ENCODE data around the gene NSG1. TPM values are rescaled to one million over a fixed set of nuclear protein-coding genes. Genes with fewer than 3 reads are reported as not detected.

The NSG1 gene
- total RNA-seq, 1 experiment from 2014 or later = not detected

DNA sequence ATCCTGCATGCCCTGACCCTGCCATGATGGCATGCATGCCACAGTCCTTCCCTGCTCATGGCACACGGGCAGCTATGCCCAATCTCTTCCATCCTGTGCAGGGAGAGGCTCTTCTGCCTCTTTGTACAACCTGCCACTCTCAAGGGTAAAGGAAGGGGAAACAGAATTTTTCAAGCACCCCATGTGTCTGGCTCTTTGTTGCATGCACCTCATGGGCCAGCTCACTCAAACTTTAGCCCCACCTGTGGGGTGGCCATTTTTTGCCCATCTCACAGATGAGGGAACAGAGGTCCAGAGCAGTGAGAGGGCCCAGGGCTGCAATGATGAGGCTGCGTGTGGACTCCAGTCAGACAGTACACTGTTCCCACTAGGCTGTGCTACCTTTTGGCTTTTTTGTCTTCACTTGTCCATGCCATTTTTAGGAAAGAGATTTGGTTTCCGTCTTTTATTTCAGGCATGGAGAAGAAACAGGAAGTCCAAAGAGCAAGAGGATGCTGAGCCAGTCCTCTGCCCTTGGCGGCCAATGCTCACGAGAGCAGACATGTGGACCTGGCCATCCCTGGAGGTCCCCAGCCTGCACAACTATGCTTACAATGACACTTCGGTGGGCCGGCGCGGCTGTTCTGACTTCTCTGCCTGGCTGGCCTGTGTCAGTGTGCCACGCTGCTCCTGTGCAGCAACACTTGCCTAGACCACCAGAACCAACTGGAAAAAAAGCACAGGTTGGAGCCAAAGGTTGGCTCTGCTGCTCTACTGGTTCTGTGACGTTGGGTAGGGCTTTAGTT, 45.6 kb downstream of the NSG1 start:
- CTCF ChIA-PET = no interaction called here
- no peaks in the 10 kb centered on the region for H3K9me3 ChIP-seq (ENCODE audit: control insufficient read depth, insufficient read depth, low read depth, low read length)
- POLR2A ChIA-PET = no interaction called here
- H3K27ac ChIP-seq (ENCODE audit: low read length) = no peak overlapping the region
- intact Hi-C loops (cut with micrococcal nuclease; ENCODE audit: unreplicated experiment) = no loop called here
- no peak overlapping the region for H3K4me3 ChIP-seq (ENCODE audit: low read depth in 2 of 2, low read length in 2 of 2)
- in situ Hi-C loops (cut with HindIII; ENCODE audit: low pct_unique_long_range_greater_than_20kb, low sequenced_read_pairs) = no loop called here
- H3K36me3 ChIP-seq (ENCODE audit: control insufficient read depth, insufficient read depth, low read length) = no peaks in the 10 kb centered on the region
- ATAC-seq = no peak
- H3K27me3 ChIP-seq (ENCODE audit: control insufficient read depth, insufficient read depth, low read length) = no peaks in the 10 kb centered on the region
- no peaks in the 10 kb centered on the region for H3K4me1 ChIP-seq (ENCODE audit: control insufficient read depth, insufficient read depth, low read length)
- no TSS peak for BruUV-seq (replicated peaks)
- TF ChIP-seq POLR2AphosphoS5 (IDR thresholded peaks at IDR 0.05; ENCODE audit: low read depth, low read length) (no peak), SIN3A (IDR thresholded peaks at IDR 0.05; ENCODE audit: borderline replicate concordance, insufficient read depth, low read depth, low read length) (no peak), TCF7L2 (IDR thresholded peaks at IDR 0.05; ENCODE audit: low read depth, low read length) (no peak)
- TF ChIP-seq, protein P1, sequence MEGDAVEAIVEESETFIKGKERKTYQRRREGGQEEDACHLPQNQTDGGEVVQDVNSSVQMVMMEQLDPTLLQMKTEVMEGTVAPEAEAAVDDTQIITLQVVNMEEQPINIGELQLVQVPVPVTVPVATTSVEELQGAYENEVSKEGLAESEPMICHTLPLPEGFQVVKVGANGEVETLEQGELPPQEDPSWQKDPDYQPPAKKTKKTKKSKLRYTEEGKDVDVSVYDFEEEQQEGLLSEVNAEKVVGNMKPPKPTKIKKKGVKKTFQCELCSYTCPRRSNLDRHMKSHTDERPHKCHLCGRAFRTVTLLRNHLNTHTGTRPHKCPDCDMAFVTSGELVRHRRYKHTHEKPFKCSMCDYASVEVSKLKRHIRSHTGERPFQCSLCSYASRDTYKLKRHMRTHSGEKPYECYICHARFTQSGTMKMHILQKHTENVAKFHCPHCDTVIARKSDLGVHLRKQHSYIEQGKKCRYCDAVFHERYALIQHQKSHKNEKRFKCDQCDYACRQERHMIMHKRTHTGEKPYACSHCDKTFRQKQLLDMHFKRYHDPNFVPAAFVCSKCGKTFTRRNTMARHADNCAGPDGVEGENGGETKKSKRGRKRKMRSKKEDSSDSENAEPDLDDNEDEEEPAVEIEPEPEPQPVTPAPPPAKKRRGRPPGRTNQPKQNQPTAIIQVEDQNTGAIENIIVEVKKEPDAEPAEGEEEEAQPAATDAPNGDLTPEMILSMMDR (IDR thresholded peaks at IDR 0.05) = no peak
- TF ChIP-seq, protein P2, sequence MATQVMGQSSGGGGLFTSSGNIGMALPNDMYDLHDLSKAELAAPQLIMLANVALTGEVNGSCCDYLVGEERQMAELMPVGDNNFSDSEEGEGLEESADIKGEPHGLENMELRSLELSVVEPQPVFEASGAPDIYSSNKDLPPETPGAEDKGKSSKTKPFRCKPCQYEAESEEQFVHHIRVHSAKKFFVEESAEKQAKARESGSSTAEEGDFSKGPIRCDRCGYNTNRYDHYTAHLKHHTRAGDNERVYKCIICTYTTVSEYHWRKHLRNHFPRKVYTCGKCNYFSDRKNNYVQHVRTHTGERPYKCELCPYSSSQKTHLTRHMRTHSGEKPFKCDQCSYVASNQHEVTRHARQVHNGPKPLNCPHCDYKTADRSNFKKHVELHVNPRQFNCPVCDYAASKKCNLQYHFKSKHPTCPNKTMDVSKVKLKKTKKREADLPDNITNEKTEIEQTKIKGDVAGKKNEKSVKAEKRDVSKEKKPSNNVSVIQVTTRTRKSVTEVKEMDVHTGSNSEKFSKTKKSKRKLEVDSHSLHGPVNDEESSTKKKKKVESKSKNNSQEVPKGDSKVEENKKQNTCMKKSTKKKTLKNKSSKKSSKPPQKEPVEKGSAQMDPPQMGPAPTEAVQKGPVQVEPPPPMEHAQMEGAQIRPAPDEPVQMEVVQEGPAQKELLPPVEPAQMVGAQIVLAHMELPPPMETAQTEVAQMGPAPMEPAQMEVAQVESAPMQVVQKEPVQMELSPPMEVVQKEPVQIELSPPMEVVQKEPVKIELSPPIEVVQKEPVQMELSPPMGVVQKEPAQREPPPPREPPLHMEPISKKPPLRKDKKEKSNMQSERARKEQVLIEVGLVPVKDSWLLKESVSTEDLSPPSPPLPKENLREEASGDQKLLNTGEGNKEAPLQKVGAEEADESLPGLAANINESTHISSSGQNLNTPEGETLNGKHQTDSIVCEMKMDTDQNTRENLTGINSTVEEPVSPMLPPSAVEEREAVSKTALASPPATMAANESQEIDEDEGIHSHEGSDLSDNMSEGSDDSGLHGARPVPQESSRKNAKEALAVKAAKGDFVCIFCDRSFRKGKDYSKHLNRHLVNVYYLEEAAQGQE (IDR thresholded peaks at IDR 0.05; ENCODE audit: insufficient read depth in 1 of 2, low read depth in 2 of 2, low read length in 1 of 2) = no peak
- no peak for DNase-seq (ENCODE audit: low read depth, low spot score)

DNA sequence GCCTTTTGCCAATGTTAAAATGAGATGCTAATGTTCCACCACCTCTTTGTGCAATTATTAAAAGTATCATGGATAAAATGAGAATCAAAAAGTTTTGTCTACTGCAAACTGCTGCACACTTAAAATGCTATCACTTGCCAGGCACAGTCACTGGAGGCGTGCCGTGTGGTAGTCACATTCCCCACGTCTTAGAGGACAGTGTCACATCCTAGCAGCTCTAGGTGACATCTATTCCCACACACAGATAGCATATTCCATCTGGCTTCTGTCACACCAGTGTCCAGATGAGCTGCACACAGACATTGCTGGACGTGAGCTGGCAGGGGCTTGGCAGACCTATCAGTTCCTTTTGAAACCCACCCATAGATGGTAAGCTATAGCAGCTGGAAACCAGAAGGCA, 47.0 kb downstream of the NSG1 start:
- H3K9me3 ChIP-seq (ENCODE audit: control insufficient read depth, insufficient read depth, low read depth, low read length) = no peaks in the 10 kb centered on the region
- no peaks in the 10 kb centered on the region for H3K27me3 ChIP-seq (ENCODE audit: control insufficient read depth, insufficient read depth, low read length)
- BruUV-seq (replicated peaks) = no TSS peak
- no peak for ATAC-seq
- H3K4me3 ChIP-seq (ENCODE audit: low read depth in 2 of 2, low read length in 2 of 2) = no peak overlapping the region
- ChIA-PET POLR2A (no interaction called here), CTCF (interaction anchor here (0.7 kb wide), 1 partner anchor 182 kb away, joined by 5 read pairs; no protein-coding TSS in a partner anchor)
- TF ChIP-seq, protein P2 (IDR thresholded peaks at IDR 0.05; ENCODE audit: insufficient read depth in 1 of 2, low read depth in 2 of 2, low read length in 1 of 2) = no peak
- TF ChIP-seq SIN3A (IDR thresholded peaks at IDR 0.05; ENCODE audit: borderline replicate concordance, insufficient read depth, low read depth, low read length) (no peak), POLR2AphosphoS5 (IDR thresholded peaks at IDR 0.05; ENCODE audit: low read depth, low read length) (no peak), TCF7L2 (IDR thresholded peaks at IDR 0.05; ENCODE audit: low read depth, low read length) (no peak)
- TF ChIP-seq, protein P1 (IDR thresholded peaks at IDR 0.05) = no peak
- in situ Hi-C loops (cut with HindIII; ENCODE audit: low pct_unique_long_range_greater_than_20kb, low sequenced_read_pairs) = no loop called here
- no peaks in the 10 kb centered on the region for H3K36me3 ChIP-seq (ENCODE audit: control insufficient read depth, insufficient read depth, low read length)
- no peaks in the 10 kb centered on the region for H3K4me1 ChIP-seq (ENCODE audit: control insufficient read depth, insufficient read depth, low read length)
- no peak overlapping the region for H3K27ac ChIP-seq (ENCODE audit: low read length)
- intact Hi-C loops (cut with micrococcal nuclease; ENCODE audit: unreplicated experiment) = no loop called here
- no peak for DNase-seq (ENCODE audit: low read depth, low spot score)
